SK-N-SH treated with all-trans-retinoic acid at 6 μM for 48 hours (cell line): ENCODE results near the gene ABCA10.

Experiments
- ARNTL ChIP-seq: fragments of 450-650 bp; formaldehyde crosslinking; IDR thresholded peaks from 2 replicates; pipeline ENCODE4 v1.5.0; 2020; ENCODE audit warnings: low read depth, mild to moderate bottlenecking, moderate library complexity, borderline replicate concordance
- TF ChIP-seq, protein P1 (sequence below): fragments of 250-450 bp; sonication (Bioruptor Pico); IDR thresholded peaks from 2 replicates; pipeline ENCODE4 v1.5.1; 2020; ENCODE audit warnings: low read depth, mild to moderate bottlenecking, moderate library complexity

DNA sequence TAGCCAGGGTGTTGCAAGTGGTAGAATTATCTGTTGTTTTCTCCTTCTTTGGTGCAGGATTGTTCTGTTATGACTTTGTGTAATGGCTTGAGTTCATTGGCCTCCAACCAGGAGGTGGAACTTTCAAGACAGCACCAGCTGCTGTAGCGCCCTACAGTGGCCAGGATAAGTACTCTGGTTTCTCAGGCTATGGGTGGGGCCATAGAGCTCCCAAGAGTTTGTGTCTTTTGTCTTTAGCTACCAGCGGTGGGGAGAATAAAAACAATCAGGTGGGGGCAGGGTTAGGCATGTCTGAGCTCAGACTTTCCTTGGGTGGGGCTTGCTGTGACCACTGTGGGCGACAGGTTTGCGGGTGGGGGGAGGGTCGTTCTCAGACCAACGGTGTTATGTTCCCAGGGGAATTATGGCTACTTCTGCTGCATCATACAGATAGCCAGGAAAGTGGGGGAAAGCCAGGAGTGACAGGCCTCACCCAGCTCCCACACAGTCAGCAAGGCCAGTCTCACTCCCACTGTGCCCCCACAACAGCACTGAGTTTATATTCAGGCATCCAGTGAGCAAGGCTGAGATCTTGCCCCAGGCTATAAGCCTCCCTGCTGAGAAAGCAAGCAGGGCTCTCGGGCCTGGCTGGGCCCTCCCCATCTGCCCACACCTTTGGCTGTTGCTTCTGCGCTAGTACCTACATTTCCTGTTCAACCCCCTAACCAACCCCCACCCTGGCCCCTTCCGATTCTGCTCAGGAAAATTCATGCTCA lies 15.4 kb downstream of the ABCA10 start:
- TF ChIP-seq ARNTL (CRISPR knock-in tag) = no peak
- TF ChIP-seq, protein P1, sequence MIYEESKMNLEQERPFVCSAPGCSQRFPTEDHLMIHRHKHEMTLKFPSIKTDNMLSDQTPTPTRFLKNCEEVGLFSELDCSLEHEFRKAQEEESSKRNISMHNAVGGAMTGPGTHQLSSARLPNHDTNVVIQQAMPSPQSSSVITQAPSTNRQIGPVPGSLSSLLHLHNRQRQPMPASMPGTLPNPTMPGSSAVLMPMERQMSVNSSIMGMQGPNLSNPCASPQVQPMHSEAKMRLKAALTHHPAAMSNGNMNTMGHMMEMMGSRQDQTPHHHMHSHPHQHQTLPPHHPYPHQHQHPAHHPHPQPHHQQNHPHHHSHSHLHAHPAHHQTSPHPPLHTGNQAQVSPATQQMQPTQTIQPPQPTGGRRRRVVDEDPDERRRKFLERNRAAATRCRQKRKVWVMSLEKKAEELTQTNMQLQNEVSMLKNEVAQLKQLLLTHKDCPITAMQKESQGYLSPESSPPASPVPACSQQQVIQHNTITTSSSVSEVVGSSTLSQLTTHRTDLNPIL (CRISPR knock-in tag) = no peak
